ENCODE measurements around the gene FHOD3.
A peak's percentile ranks its signal among the peaks of the same experiment; 100 is the strongest.

The FHOD3 gene

GRCh38 chr18:36314754-36315153 is 17.2 kb downstream of the FHOD3 start:
- peak; percentile 88 for DNase-seq (ENCODE audit: low read depth, low spot score)
- no peak for TF ChIP-seq CTCF (IDR thresholded peaks at IDR 0.05; ENCODE audit: low read depth, low read length)
- H3K4me3 ChIP-seq (ENCODE audit: low read depth, low read length): no peak overlapping the region
- in situ Hi-C loops (cut with HindIII; ENCODE audit: low sequenced_read_pairs): no loop called here

GRCh38 chr18:36315736-36316135 is 18.2 kb downstream of the FHOD3 start:
- H3K4me3 ChIP-seq (ENCODE audit: low read depth, low read length): no peak overlapping the region
- no peak for TF ChIP-seq CTCF (IDR thresholded peaks at IDR 0.05; ENCODE audit: low read depth, low read length)
- in situ Hi-C loops (cut with HindIII; ENCODE audit: low sequenced_read_pairs): no loop called here
- DNase-seq (ENCODE audit: low read depth, low spot score): peak; percentile 63

- DNase-seq (ENCODE audit: low read depth, low spot score): no peak
- no peak for TF ChIP-seq CTCF (IDR thresholded peaks at IDR 0.05; ENCODE audit: low read depth, low read length)
- no peak overlapping the region for H3K4me3 ChIP-seq (ENCODE audit: low read depth, low read length)
- in situ Hi-C loops (cut with HindIII; ENCODE audit: low sequenced_read_pairs): no loop called here
Observed at GRCh38 chr18:36316246-36316645, 18.7 kb downstream of the FHOD3 start.

- in situ Hi-C loops (cut with HindIII; ENCODE audit: low sequenced_read_pairs): no loop called here
- peak; percentile 55 for DNase-seq (ENCODE audit: low read depth, low spot score)
- no peak overlapping the region for H3K4me3 ChIP-seq (ENCODE audit: low read depth, low read length)
- no peak for TF ChIP-seq CTCF (IDR thresholded peaks at IDR 0.05; ENCODE audit: low read depth, low read length)
Observed at GRCh38 chr18:36321658-36322407, 24.3 kb downstream of the FHOD3 start.

GRCh38 chr18:36322408-36322728 is 24.9 kb downstream of the FHOD3 start:
- H3K4me3 ChIP-seq (ENCODE audit: low read depth, low read length): no peak overlapping the region
- DNase-seq (ENCODE audit: low read depth, low spot score): no peak
- no peak for TF ChIP-seq CTCF (IDR thresholded peaks at IDR 0.05; ENCODE audit: low read depth, low read length)
- in situ Hi-C loops (cut with HindIII; ENCODE audit: low sequenced_read_pairs): no loop called here

- no peak for TF ChIP-seq CTCF (IDR thresholded peaks at IDR 0.05; ENCODE audit: low read depth, low read length)
- no peak for DNase-seq (ENCODE audit: low read depth, low spot score)
- in situ Hi-C loops (cut with HindIII; ENCODE audit: low sequenced_read_pairs): no loop called here
- no peak overlapping the region for H3K4me3 ChIP-seq (ENCODE audit: low read depth, low read length)
Observed at GRCh38 chr18:36322734-36323133, 25.2 kb downstream of the FHOD3 start.

Data from astrocyte of the spinal cord (primary cell).